Stimulated activated CD8-positive, alpha-beta memory T cell treated with anti-CD3 and anti-CD28 coated beads, Interleukin-15, amount 100 ng/mL, for 24 hours (primary cell): Measurements from ENCODE around the gene SGMS1.
A peak's percentile ranks its signal among the peaks of the same experiment; 100 is the strongest.
"Not testable (repeated sequence)": the region's sequence is repeated elsewhere in the genome, so short reads cannot be mapped to it uniquely, and the experiment has no call there.

Source experiments
- DNase-seq: peaks from one replicate; pipeline ENCODE4 v3.0.0-alpha.2; 2020; ENCODE audit warnings: low read depth

Gene SGMS1

GRCh38 chr10:50623663-50624412 is at the start of gene SGMS1:
SGMS1 (minus strand) TSS chr10:50623956; CDS start chr10:50344114, 279,842 bp downstream.
- peak; percentile 61 for DNase-seq

GRCh38 chr10:50672152-50672551 is 48.4 kb upstream of the SGMS1 start:
- not testable (repeated sequence) for DNase-seq

DNA sequence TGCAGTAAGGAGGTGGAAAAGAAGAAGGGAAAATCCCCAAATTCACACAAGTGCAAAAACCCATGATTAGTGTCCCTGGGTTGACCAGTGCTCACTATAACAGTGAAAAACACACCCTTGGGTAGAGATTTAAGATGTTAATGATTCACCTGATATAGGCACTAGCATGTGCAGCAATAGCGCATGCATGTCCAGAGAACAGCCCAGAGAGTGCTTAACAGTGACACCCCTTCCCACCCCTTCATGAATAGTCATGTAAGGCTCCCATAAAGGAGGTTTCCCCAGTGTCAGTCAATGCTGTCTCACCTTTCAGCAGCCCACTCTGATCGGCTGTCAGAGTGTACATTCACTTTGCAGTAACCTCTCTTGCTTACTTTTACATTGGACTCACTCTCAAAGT is 47.9 kb upstream of the SGMS1 start:
- not testable (repeated sequence) for DNase-seq

GRCh38 chr10:50669957-50670356 is 46.2 kb upstream of the SGMS1 start:
- not testable (repeated sequence) for DNase-seq

DNA sequence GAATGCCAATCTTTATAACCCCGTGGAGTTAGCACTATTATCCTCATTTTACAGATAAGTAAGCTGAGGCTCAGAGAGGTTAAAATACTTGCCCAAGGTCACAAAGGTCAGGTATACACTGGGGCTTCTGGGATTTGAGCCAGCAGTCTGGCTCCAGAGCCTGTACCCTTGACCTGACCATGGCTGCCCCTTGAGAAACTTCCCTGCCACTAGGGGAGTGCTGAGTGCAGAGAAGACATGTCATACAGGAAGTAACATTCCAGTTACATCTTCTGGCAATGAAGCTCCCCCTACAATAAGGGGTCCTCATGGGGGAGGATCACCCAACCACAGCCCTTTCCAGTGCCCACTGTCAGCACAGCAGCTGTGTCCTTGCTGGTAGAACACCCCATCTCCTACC is 43.6 kb upstream of the SGMS1 start:
- not testable (repeated sequence) for DNase-seq

- DNase-seq, result not testable (repeated sequence)
Observed at GRCh38 chr10:50662420-50662819, 38.7 kb upstream of the SGMS1 start.

- DNase-seq, result not testable (repeated sequence)
Observed at GRCh38 chr10:50661563-50661962, 37.8 kb upstream of the SGMS1 start.

- not testable (repeated sequence) for DNase-seq
Observed at GRCh38 chr10:50659865-50660730, 36.3 kb upstream of the SGMS1 start.

DNA sequence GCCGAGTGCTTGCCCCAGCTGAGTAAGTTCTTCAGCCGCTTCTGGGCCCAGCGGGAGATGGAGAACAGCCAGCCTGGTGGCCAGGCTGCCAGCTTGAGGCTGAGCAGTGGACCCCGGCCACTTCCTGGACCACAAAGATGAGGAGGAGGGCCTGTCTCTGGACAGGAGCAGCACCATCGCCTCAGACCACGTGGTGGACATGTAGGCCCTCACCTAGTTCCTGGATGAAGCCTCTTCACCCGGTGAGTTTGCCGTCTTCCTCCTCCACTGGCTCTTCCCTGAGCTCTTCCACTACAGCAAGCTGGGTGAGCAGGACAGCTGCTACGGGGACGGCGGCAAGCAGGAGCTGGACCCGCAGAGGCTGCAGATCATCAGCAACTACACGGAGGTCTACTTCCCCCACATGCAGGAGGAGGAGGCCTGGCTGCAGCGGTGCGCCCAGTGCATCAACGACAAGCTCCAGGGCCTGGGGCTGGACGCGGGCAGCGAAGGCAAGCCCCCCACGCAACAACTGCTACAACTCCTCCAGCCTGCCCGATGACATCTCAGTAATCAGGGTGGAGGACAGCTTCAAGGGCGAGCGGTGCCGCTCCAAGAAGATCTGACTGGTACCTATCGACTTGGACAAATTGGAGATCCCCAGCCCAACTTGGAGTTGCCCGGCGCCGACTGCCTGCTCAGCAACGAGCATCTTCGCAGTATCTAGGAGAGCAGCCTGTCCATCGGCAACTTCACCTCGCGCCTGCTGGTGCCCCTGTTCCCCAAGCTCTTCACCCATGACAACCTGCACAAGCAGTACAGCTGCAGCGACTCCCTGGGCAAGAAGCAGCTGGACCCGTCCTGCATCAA is 35.5 kb upstream of the SGMS1 start:
- DNase-seq, result not testable (repeated sequence)

DNA sequence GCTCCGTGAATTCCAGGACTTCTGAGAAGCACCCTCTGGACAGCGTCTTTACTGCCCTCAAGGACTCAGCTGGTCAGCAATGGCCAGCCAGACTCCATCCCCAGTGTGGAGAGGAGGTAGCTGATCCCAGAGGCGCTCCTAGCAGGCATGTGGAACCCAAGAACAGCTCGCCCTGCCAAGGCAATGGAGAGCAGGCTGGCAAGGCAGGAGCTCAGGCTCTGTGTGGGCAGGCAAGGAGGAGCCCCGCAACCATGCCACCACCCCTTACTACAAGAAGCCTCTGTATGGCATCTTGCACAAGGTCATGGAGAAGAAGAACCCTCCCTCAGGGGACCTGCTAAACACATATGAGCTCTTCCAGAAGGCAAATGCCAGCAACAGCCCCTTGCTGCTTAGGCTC is 34.4 kb upstream of the SGMS1 start:
- no peak for DNase-seq

GRCh38 chr10:50653758-50654157 is 30.0 kb upstream of the SGMS1 start:
- DNase-seq, result no peak

GRCh38 chr10:50653142-50653541 is 29.4 kb upstream of the SGMS1 start:
- no peak for DNase-seq

- no peak for DNase-seq
Observed at GRCh38 chr10:50651808-50652207, 28.1 kb upstream of the SGMS1 start.

GRCh38 chr10:50650481-50650880 is 26.7 kb upstream of the SGMS1 start:
- DNase-seq, result no peak

GRCh38 chr10:50648935-50649227 is 25.1 kb upstream of the SGMS1 start:
- no peak for DNase-seq

GRCh38 chr10:50648089-50648934 is 24.6 kb upstream of the SGMS1 start:
- no peak for DNase-seq

GRCh38 chr10:50647350-50647749 is 23.6 kb upstream of the SGMS1 start:
- not testable (repeated sequence) for DNase-seq

GRCh38 chr10:50645236-50645635 is 21.5 kb upstream of the SGMS1 start:
- no peak for DNase-seq

GRCh38 chr10:50641626-50642025 is 17.9 kb upstream of the SGMS1 start:
- DNase-seq, result no peak

GRCh38 chr10:50640238-50640637 is 16.5 kb upstream of the SGMS1 start:
- DNase-seq, result no peak
